Endodermal cell (in vitro differentiated cells): Measurements from ENCODE around the gene ADGRB3. TPM values are rescaled to one million over a fixed set of nuclear protein-coding genes. Genes with fewer than 3 reads are reported as not detected.

ENCODE experiments used
- DNase-seq: peaks from one replicate; pipeline ENCODE4 v3.0.0-alpha.2; 2017
- H3K27ac ChIP-seq: 2 replicates; pipeline ENCODE4 v1.5.1; 2013; ENCODE audit warnings: mild to moderate bottlenecking, low read depth, low read length, moderate library complexity
- H3K27me3 ChIP-seq: 2 replicates; pipeline ENCODE4 v1.6.1; 2013; ENCODE audit warnings: mild to moderate bottlenecking, low read length, moderate library complexity; ENCODE audit not compliant: insufficient read depth, control insufficient read depth, poor library complexity, severe bottlenecking
- H3K36me3 ChIP-seq: 2 replicates; pipeline ENCODE4 v1.7.0; 2013; ENCODE audit warnings: mild to moderate bottlenecking, low read length, moderate library complexity; ENCODE audit not compliant: control insufficient read depth, insufficient read depth
- H3K4me1 ChIP-seq: one replicate; pipeline ENCODE4 v1.7.0; 2013; ENCODE audit warnings: low read length; ENCODE audit not compliant: control insufficient read depth, insufficient read depth
- H3K4me3 ChIP-seq: 2 replicates; pipeline ENCODE4 v1.5.1; 2013; ENCODE audit warnings: mild to moderate bottlenecking, low read length, moderate library complexity
- H3K9ac ChIP-seq: 2 replicates; pipeline ENCODE4 v1.6.1; 2013; ENCODE audit warnings: mild to moderate bottlenecking, low read length, moderate library complexity; ENCODE audit not compliant: poor library complexity, severe bottlenecking; ENCODE audit errors: extremely low read depth
- H3K9me3 ChIP-seq: 2 replicates; pipeline ENCODE4 v1.6.1; 2013; ENCODE audit warnings: mild to moderate bottlenecking, low read length, moderate library complexity; ENCODE audit not compliant: control insufficient read depth
- H3K27ac Mint-ChIP-seq: 2 replicates; pipeline ENCODE4 v1.8.0; 2020; ENCODE audit warnings: mixed read lengths
- H3K27me3 Mint-ChIP-seq: 2 replicates; pipeline ENCODE4 v1.8.0; 2021; ENCODE audit warnings: mild to moderate bottlenecking, mixed read lengths; ENCODE audit not compliant: insufficient read depth
- H3K36me3 Mint-ChIP-seq: 2 replicates; pipeline ENCODE4 v1.8.0; 2020; ENCODE audit warnings: low read depth, mixed read lengths
- H3K4me1 Mint-ChIP-seq: 2 replicates; pipeline ENCODE4 v1.8.0; 2020; ENCODE audit warnings: mixed read lengths
- H3K4me3 Mint-ChIP-seq: 2 replicates; pipeline ENCODE4 v1.8.0; 2020; ENCODE audit warnings: mild to moderate bottlenecking, moderate library complexity, mixed read lengths
- H3K9me3 Mint-ChIP-seq: 2 replicates; pipeline ENCODE4 v1.8.0; 2020; ENCODE audit warnings: mild to moderate bottlenecking, mixed read lengths
- WGBS, 2 experiments: methylation state at CpG; one replicate each; pipeline versions ENCODE4 v1.1.5 to v1.1.7; 2013; ENCODE audit warnings: missing lambda C conversion rate in 2 of 2, mixed read lengths in 1 of 2; ENCODE audit not compliant: insufficient coverage in 1 of 2, insufficient read length in 1 of 2; 5-methylcytosine and 5-hydroxymethylcytosine counted together
- total RNA-seq, 2 donors: library from RNA; stranded (reverse); fragmentation: NEBNext Ultra II Directional in 1 of 2; extraction: Animal tissue kit (Norgen Biotek cat#: 25700) in 1 of 2; gene quantifications; 2 replicates in 1 of 2; 3 replicates in 1 of 2; pipeline ENCODE4 v1.2.1, GENCODE V29; 2021
- TF ChIP-seq, protein P1 (sequence below): fragments of 200-600 bp; sonication (generic); conservative IDR thresholded peaks from 2 replicates; pipeline ENCODE4 v1.5.0; 2021; ENCODE audit warnings: antibody characterized with exemption, mild to moderate bottlenecking

ADGRB3 gene
- total RNA-seq, 2 donors from 2014 or later = 0.33 to 1.3 TPM

DNA sequence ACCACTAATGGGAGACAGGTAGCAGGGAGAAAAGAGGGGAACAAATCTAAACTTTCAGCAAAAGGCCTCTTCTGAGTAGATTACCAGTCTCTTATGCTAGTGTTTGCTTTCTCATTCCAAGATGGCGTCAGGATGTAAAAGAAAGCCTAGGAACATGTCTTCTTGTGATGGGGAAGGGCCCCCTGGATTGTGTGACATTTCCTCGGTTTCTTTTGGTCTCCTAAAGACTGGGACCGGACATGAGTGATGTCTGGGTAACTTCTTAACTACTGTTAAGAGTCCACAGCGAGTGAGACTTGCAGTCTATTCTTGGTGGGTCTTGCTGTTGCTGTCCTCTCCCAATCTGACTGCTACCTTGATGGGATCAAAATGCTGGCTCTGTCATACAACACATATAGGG lies 60.3 kb downstream of the ADGRB3 start:
- DNase-seq = no peak
- no peaks in the 10 kb centered on the region for H3K4me1 ChIP-seq
- Mint-ChIP-seq H3K36me3 (no peaks in the 10 kb centered on the region), H3K4me3 (no peak overlapping the region), H3K27me3 (no peaks in the 10 kb centered on the region), H3K27ac (no peak overlapping the region), H3K4me1 (peaks cover 4% of the 10 kb centered on the region), H3K9me3 (no peaks in the 10 kb centered on the region)
- no peak overlapping the region for H3K4me3 ChIP-seq
- TF ChIP-seq, protein P1, sequence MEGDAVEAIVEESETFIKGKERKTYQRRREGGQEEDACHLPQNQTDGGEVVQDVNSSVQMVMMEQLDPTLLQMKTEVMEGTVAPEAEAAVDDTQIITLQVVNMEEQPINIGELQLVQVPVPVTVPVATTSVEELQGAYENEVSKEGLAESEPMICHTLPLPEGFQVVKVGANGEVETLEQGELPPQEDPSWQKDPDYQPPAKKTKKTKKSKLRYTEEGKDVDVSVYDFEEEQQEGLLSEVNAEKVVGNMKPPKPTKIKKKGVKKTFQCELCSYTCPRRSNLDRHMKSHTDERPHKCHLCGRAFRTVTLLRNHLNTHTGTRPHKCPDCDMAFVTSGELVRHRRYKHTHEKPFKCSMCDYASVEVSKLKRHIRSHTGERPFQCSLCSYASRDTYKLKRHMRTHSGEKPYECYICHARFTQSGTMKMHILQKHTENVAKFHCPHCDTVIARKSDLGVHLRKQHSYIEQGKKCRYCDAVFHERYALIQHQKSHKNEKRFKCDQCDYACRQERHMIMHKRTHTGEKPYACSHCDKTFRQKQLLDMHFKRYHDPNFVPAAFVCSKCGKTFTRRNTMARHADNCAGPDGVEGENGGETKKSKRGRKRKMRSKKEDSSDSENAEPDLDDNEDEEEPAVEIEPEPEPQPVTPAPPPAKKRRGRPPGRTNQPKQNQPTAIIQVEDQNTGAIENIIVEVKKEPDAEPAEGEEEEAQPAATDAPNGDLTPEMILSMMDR = no peak
- H3K36me3 ChIP-seq = no peaks in the 10 kb centered on the region
- no peaks in the 10 kb centered on the region for H3K27me3 ChIP-seq
- WGBS, 2 experiments = 88 to 100% methylated on average over 3 to 4 of the region's 4 CpGs
- H3K9me3 ChIP-seq = no peaks in the 10 kb centered on the region
- no peak overlapping the region for H3K9ac ChIP-seq
- H3K27ac ChIP-seq = no peak overlapping the region

DNA sequence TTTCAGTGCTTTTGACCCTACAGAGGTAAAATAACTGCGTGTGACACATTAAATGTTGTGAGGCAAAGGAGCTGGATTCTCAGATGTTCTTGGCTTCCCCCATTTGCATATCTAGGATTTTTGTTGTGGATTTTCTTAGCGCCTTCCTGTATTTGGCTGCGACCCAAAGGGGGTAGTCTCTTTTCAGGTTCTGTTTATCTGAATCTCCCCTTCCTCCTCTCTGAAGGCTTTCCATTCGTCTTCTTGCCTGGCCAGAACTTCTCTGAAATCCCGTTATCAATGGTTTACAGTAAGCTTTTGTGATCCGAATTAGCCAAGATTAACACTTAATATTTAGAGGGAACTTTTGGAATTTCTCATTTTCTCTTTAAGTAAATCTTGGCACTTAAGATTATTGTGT lies 60.8 kb downstream of the ADGRB3 start:
- Histone ChIP-seq H3K36me3 (no peaks in the 10 kb centered on the region), H3K4me1 (no peaks in the 10 kb centered on the region), H3K4me3 (no peak overlapping the region), H3K27ac (no peak overlapping the region), H3K9me3 (no peaks in the 10 kb centered on the region), H3K9ac (no peak overlapping the region), H3K27me3 (no peaks in the 10 kb centered on the region)
- Mint-ChIP-seq H3K4me3 (no peak overlapping the region), H3K36me3 (no peaks in the 10 kb centered on the region), H3K27me3 (no peaks in the 10 kb centered on the region), H3K4me1 (peaks cover 4% of the 10 kb centered on the region), H3K27ac (no peak overlapping the region), H3K9me3 (no peaks in the 10 kb centered on the region)
- WGBS, 2 experiments = 88 to 89% methylated on average over 4 to 6 of the region's 6 CpGs
- no peak for DNase-seq
- TF ChIP-seq, protein P1 = no peak

DNA sequence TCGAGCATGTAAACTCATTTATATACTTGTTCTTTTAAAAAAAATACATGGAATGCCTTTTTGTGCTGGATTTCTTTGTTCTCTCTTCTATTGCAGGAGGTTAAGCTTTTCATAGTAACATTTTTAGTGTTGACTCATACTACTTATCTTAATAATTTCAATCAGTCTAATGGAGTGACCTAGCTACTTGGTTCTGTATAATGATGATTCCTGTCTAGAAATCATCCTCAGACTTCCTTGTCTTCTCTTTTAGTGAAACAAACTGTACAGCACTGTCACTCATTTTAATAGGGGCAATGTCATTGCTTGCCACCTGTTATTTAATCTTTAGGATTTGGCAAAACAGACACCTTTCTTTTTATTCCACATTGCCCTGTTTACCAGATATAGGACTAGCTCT lies 62.3 kb downstream of the ADGRB3 start:
- Histone ChIP-seq H3K4me3 (no peak overlapping the region), H3K9me3 (no peaks in the 10 kb centered on the region), H3K27me3 (no peaks in the 10 kb centered on the region), H3K27ac (no peak overlapping the region), H3K36me3 (no peaks in the 10 kb centered on the region), H3K4me1 (no peaks in the 10 kb centered on the region), H3K9ac (no peak overlapping the region)
- Mint-ChIP-seq H3K4me1 (peaks cover 4% of the 10 kb centered on the region), H3K36me3 (no peaks in the 10 kb centered on the region), H3K4me3 (no peak overlapping the region), H3K9me3 (no peaks in the 10 kb centered on the region), H3K27me3 (no peaks in the 10 kb centered on the region), H3K27ac (no peak overlapping the region)
- TF ChIP-seq, protein P1 = no peak
- WGBS, 2 experiments = no CpG with 5 or more reads among the region's 1 CpG
- no peak for DNase-seq
